GM21447 (cell line): ENCODE results near the gene DIP2C.
"Not testable (repeated sequence)": the region's sequence is repeated elsewhere in the genome, so short reads cannot be mapped to it uniquely, and the experiment has no call there.

ENCODE experiments used
- ATAC-seq: cut with Tn5 transposase; IDR thresholded peaks from one replicate; pipeline ENCODE4 v1.9.1; 2021; ENCODE audit not compliant: unreplicated experiment

The DIP2C gene

GRCh38 chr10:543131-543530 is 146.3 kb downstream of the DIP2C start:
- ATAC-seq, result no peak

- peak; percentile 60 for ATAC-seq
Observed at GRCh38 chr10:541750-542371, 147.6 kb downstream of the DIP2C start.

- ATAC-seq, result no peak
Observed at GRCh38 chr10:541041-541440, 148.4 kb downstream of the DIP2C start.

- no peak for ATAC-seq
Observed at GRCh38 chr10:538895-539294, 150.6 kb downstream of the DIP2C start.

- no peak for ATAC-seq
Observed at GRCh38 chr10:536935-537334, 152.5 kb downstream of the DIP2C start.

GRCh38 chr10:536371-536925 is 153.0 kb downstream of the DIP2C start:
- ATAC-seq, result no peak

GRCh38 chr10:535952-536351 is 153.5 kb downstream of the DIP2C start:
- ATAC-seq, result no peak

- no peak for ATAC-seq
Observed at GRCh38 chr10:535051-535450, 154.4 kb downstream of the DIP2C start.

- no peak for ATAC-seq
Observed at GRCh38 chr10:534047-534566, 155.4 kb downstream of the DIP2C start.

GRCh38 chr10:533611-534010 is 155.9 kb downstream of the DIP2C start:
- no peak for ATAC-seq

- no peak for ATAC-seq
Observed at GRCh38 chr10:533186-533585, 156.3 kb downstream of the DIP2C start.

GRCh38 chr10:532331-532730 is 157.1 kb downstream of the DIP2C start:
- ATAC-seq, result not testable (repeated sequence)

- no peak for ATAC-seq
Observed at GRCh38 chr10:531541-531940, 157.9 kb downstream of the DIP2C start.

GRCh38 chr10:530717-531116 is 158.8 kb downstream of the DIP2C start:
- no peak for ATAC-seq

- ATAC-seq, result no peak
Observed at GRCh38 chr10:529468-530230, 159.8 kb downstream of the DIP2C start.

- ATAC-seq, result no peak
Observed at GRCh38 chr10:528173-529165, 161.0 kb downstream of the DIP2C start.

- no peak for ATAC-seq
Observed at GRCh38 chr10:527416-527815, 162.1 kb downstream of the DIP2C start.

GRCh38 chr10:526651-527312 is 162.7 kb downstream of the DIP2C start:
- no peak for ATAC-seq

GRCh38 chr10:525565-526315 is 163.7 kb downstream of the DIP2C start:
- no peak for ATAC-seq

GRCh38 chr10:523925-524324 is 165.5 kb downstream of the DIP2C start:
- no peak for ATAC-seq
